Measurements from ENCODE around the gene MEF2C.

Gene MEF2C

DNA sequence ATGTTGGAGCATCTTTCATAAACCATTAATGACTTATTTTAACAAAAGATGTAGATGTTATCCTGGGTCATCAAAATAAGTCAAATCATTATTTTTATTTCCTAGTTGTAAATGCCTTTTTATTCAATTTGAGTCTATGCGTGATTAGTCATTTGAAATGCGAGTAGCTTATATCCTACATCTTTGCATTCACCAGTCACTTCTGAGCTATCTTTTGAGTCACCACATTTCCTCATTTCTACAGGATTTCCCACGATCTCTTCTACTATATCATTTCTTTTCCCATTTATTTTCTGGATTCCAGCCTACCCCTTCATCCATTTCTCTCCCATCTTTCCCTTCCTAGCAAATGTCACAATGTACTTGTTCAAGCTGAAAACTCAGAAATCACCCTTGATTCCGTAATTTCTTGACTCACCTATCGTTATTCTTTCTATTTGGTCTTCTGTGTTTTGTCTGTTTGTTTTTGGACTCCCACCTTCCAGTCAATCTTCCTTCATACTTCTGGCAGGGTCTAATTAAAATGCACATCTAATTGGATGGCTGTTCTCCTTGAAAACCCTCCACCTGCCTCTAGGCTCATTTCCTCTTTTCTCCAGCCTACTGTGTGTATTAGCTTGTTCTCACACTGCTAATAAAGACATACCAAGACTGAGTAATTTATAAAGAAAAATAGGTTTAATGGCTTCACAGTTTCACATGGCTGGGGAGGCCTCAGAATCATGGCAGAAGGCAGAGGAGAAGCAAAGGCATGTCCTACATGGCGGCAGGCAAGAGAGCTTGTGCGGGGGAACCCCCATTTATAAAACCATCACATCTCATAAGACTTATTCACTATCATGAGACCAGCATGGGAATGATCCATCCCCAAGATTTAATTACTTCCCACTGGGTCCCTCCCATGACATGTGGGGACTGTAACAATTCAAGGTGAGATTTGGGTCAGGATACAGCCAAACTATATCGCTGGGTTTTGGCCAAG, 112.4 kb downstream of the MEF2C start:
- DNase-seq (ENCODE audit: low read depth): peak; percentile 32
- no peak overlapping the region for H3K4me3 ChIP-seq (ENCODE audit: low read length)
- TF ChIP-seq, protein P1, sequence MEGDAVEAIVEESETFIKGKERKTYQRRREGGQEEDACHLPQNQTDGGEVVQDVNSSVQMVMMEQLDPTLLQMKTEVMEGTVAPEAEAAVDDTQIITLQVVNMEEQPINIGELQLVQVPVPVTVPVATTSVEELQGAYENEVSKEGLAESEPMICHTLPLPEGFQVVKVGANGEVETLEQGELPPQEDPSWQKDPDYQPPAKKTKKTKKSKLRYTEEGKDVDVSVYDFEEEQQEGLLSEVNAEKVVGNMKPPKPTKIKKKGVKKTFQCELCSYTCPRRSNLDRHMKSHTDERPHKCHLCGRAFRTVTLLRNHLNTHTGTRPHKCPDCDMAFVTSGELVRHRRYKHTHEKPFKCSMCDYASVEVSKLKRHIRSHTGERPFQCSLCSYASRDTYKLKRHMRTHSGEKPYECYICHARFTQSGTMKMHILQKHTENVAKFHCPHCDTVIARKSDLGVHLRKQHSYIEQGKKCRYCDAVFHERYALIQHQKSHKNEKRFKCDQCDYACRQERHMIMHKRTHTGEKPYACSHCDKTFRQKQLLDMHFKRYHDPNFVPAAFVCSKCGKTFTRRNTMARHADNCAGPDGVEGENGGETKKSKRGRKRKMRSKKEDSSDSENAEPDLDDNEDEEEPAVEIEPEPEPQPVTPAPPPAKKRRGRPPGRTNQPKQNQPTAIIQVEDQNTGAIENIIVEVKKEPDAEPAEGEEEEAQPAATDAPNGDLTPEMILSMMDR (IDR thresholded peaks at IDR 0.05; ENCODE audit: insufficient read depth, low read depth, low read length, missing control alignments): no peak

DNA sequence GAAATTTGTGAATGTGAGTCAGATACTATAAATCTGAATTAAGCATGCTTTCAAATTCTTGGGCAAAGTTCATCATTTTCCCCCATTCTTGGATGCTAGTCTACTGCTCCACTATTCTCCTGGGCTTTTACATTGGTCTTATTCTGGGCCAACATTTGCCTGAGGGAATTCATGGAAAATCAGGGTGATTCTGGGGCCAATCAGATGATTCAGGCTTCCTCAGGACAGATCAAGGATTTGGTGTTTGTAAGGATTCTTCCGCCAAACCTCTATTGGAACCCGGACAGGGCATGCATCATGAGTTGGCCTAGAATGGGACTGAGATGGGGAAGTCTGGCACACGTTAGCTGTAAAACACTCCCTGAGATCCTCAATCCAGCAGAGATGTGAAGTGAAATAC, 113.8 kb downstream of the MEF2C start:
- DNase-seq (ENCODE audit: low read depth): no peak
- TF ChIP-seq, protein P1 (IDR thresholded peaks at IDR 0.05; ENCODE audit: insufficient read depth, low read depth, low read length, missing control alignments): no peak

DNA sequence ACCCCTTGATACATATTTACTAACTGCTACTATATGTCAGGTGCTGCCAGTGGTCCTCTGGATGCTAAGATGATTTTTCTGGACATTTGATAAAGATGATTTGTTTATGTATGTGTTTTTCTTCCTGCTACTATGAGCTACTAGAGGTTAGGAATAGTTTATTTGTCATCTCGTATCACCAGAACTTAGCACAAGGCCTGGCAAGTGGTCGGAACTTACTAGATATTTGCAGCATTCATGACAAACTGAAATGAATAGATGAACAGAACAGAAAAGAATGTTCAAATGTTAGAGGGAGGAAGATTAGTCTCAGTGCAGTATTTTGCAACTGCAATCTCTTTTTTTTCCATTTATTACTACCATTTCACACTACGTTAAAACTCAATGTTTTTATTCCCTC, 114.6 kb downstream of the MEF2C start:
- DNase-seq (ENCODE audit: low read depth): no peak
- H3K4me3 ChIP-seq (ENCODE audit: low read length): no peak overlapping the region
- TF ChIP-seq, protein P1 (IDR thresholded peaks at IDR 0.05; ENCODE audit: insufficient read depth, low read depth, low read length, missing control alignments): no peak

More for the DNA sequence above, 113.8 kb downstream of the MEF2C start:
- H3K4me3 ChIP-seq (ENCODE audit: low read length): no peak overlapping the region

DNA sequence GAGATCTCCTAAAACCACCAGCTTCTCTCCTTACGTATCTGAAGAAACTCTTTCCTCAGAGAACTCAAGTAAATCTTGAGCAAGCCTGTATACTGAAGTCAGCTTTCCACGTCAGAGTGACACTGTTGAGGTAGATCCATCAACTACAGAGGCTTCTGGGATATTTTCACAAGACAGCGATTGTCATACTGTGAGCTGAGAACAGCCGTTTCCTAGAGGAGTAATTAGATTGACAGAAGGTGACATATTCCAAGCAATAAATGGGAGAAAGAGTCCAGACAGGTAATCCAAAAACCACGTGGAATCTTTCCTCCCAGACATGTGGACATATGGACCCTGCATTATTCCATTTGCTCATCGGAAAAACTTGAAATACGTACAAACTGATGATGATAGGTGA, 117.2 kb downstream of the MEF2C start:
- no peak for DNase-seq (ENCODE audit: low read depth)
- TF ChIP-seq, protein P1 (IDR thresholded peaks at IDR 0.05; ENCODE audit: insufficient read depth, low read depth, low read length, missing control alignments): no peak

DNA sequence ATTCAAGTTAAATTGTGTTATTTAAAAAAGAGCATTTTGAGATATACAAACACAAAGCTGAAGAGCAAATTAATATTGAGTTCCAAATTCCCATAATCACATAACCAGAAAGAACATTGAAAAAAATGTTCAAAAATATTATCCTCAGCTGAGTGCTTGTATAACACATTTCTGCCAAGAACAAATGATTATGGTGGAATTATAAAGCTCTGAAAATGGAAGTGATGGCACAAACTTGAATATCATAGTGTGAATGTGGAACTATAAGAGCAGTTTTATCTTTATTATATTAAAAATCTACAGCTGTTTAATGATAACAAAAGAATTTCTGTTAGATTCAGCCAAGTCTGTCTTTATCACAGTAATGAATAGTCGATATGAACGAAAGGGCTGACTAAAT, 117.8 kb downstream of the MEF2C start:
- TF ChIP-seq, protein P1 (IDR thresholded peaks at IDR 0.05; ENCODE audit: insufficient read depth, low read depth, low read length, missing control alignments): no peak
- no peak for DNase-seq (ENCODE audit: low read depth)

More for the DNA sequence above, 117.2 kb downstream of the MEF2C start:
- H3K4me3 ChIP-seq (ENCODE audit: low read length): no peak overlapping the region

DNA sequence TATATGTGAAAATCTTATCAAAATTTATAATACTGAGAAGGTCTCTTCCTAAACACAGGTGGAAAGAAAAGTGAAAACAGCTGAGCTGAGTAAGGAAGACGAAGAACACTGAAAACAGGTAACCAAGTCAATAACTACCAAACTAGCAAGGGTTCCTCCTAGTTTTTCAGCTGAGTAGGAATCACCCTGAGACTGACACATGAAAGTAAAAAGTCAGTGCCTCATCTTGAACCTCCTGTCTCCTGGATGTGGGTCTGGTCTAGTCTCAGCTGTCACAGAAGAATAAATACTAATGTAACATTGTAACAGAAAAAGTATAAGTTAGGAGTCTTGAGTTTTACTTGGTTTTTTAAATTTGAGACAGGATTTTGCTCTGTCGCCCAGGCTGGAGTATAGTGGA, 121.0 kb downstream of the MEF2C start:
- no peak overlapping the region for H3K4me3 ChIP-seq (ENCODE audit: low read length)
- no peak for DNase-seq (ENCODE audit: low read depth)
- TF ChIP-seq, protein P1 (IDR thresholded peaks at IDR 0.05; ENCODE audit: insufficient read depth, low read depth, low read length, missing control alignments): no peak

More for the DNA sequence above, 117.8 kb downstream of the MEF2C start:
- H3K4me3 ChIP-seq (ENCODE audit: low read length): no peak overlapping the region

Data from epithelial cell of esophagus (primary cell).